Vagina (tissue), 2 donors: ENCODE measurements around the gene PRKCB. TPM values are rescaled to one million over a fixed set of nuclear protein-coding genes. Genes with fewer than 3 reads are reported as not detected.
A peak's percentile ranks its signal among the peaks of the same experiment; 100 is the strongest.

Experiments
- DNase-seq, 2 donors: peaks; one replicate each; pipeline ENCODE4 v3.0.0-alpha.2; 2017; ENCODE audit errors: extremely low spot score in 2 of 2
- H3K27ac ChIP-seq: fragments of 200-600 bp; sonication (generic); one replicate; pipeline ENCODE4 v1.5.1; 2019
- H3K27me3 ChIP-seq: fragments of 200-600 bp; sonication (generic); one replicate; pipeline ENCODE4 v1.5.1; 2019
- H3K36me3 ChIP-seq, 2 donors: fragments of 200-600 bp; sonication (generic); one replicate each; pipeline ENCODE4 v1.5.1; 2017 to 2019
- H3K4me1 ChIP-seq: fragments of 200-600 bp; sonication (generic); one replicate; pipeline ENCODE4 v1.5.1; 2019
- H3K4me3 ChIP-seq, 2 donors: fragments of 200-600 bp; sonication (generic); 1 replicate in 1 of 2; 2 replicates in 1 of 2; pipeline ENCODE4 v1.5.1; 2016 to 2019
- H3K9me3 ChIP-seq: fragments of 200-600 bp; sonication (generic); one replicate; pipeline ENCODE4 v1.5.1; 2019
- POLR2A ChIP-seq, 2 donors: fragments of 450-650 bp; IDR thresholded peaks; one replicate each; pipeline ENCODE4 v1.6.1; 2017; ENCODE audit warnings: antibody characterized with exemption in 2 of 2, mild to moderate bottlenecking in 2 of 2, moderate library complexity in 2 of 2
- POLR2AphosphoS5 ChIP-seq, 2 donors: sonication (generic); formaldehyde crosslinking; IDR thresholded peaks; one replicate each; pipeline ENCODE4 v1.9.0; 2017; ENCODE audit warnings: antibody characterized with exemption in 2 of 2, mild to moderate bottlenecking in 2 of 2, low read depth in 1 of 2; ENCODE audit not compliant: insufficient read depth in 1 of 2
- intact Hi-C: fragments of 100-400 bp; cut with DNase I; formaldehyde crosslinking; loops from one replicate; pipeline ENCODE4 v1.15.1; 2023
- total RNA-seq: library from RNA; depleted of rRNA; stranded (reverse); fragments of >200 nt; gene quantifications from one replicate; pipeline ENCODE4 v1.2.3, GENCODE V29; 2016
- TF ChIP-seq, protein P1 (sequence below), 3 experiments: fragments of 450-650 bp in 2 of 3; fragments of 200-600 bp in 1 of 3; sonication (generic) in 1 of 3; IDR thresholded peaks; one replicate each; pipeline ENCODE4 v1.5.1; 2017 to 2019; ENCODE audit warnings: antibody characterized with exemption in 3 of 3, mild to moderate bottlenecking in 2 of 3, moderate library complexity in 2 of 3

The PRKCB gene
- total RNA-seq, 1 donor from 2014 or later = 9.1 TPM

GRCh38 chr16:23863511-23864422 lies 28.0 kb downstream of the PRKCB start:
- DNase-seq = no peak
- TF ChIP-seq, protein P1, sequence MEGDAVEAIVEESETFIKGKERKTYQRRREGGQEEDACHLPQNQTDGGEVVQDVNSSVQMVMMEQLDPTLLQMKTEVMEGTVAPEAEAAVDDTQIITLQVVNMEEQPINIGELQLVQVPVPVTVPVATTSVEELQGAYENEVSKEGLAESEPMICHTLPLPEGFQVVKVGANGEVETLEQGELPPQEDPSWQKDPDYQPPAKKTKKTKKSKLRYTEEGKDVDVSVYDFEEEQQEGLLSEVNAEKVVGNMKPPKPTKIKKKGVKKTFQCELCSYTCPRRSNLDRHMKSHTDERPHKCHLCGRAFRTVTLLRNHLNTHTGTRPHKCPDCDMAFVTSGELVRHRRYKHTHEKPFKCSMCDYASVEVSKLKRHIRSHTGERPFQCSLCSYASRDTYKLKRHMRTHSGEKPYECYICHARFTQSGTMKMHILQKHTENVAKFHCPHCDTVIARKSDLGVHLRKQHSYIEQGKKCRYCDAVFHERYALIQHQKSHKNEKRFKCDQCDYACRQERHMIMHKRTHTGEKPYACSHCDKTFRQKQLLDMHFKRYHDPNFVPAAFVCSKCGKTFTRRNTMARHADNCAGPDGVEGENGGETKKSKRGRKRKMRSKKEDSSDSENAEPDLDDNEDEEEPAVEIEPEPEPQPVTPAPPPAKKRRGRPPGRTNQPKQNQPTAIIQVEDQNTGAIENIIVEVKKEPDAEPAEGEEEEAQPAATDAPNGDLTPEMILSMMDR (IDR thresholded peaks at IDR 0.05) = no peak
- no peak for TF ChIP-seq POLR2AphosphoS5 (IDR thresholded peaks at IDR 0.05; ENCODE audit: insufficient read depth in 1 of 2, low read depth in 1 of 2)
- TF ChIP-seq POLR2A (IDR thresholded peaks at IDR 0.05) = no peak
- intact Hi-C loops = no loop called here
- Histone ChIP-seq H3K36me3 (no peaks in the 10 kb centered on the region), H3K27ac (peak overlapping the region; percentile 50), H3K4me3 (peak overlapping the region; percentile 6 to 21), H3K27me3 (no peaks in the 10 kb centered on the region), H3K9me3 (no peaks in the 10 kb centered on the region), H3K4me1 (peaks cover 3% of the 10 kb centered on the region)

DNA sequence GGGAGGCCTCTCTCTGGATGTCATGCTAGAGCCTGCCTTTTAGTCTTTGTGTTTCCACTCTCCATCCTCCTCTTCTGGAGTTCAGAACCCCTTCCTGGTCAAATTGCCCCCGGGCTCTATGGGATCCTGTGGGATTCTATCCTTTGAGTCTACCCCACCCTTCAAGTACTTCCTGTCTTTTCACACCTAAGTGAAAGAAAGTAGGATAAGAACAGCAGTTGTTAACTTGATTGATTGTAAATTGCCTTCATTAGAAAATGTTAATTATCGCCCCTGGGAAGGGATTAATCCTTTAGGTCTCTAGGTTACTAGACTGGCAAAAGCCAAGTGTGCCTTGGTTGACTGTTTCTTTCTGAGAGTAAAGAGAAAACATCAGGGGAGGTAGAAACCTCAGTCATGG lies 30.1 kb downstream of the PRKCB start:
- Histone ChIP-seq H3K36me3 (no peaks in the 10 kb centered on the region), H3K4me3 (no peak overlapping the region), H3K9me3 (no peaks in the 10 kb centered on the region), H3K27me3 (no peaks in the 10 kb centered on the region), H3K27ac (no peak overlapping the region), H3K4me1 (no peaks in the 10 kb centered on the region)
- intact Hi-C loops = no loop called here
- TF ChIP-seq POLR2A (IDR thresholded peaks at IDR 0.05) = no peak
- TF ChIP-seq, protein P1 (IDR thresholded peaks at IDR 0.05) = no peak
- TF ChIP-seq POLR2AphosphoS5 (IDR thresholded peaks at IDR 0.05; ENCODE audit: insufficient read depth in 1 of 2, low read depth in 1 of 2) = no peak
- no peak for DNase-seq

- intact Hi-C loops = no loop called here
- no peak for DNase-seq
- TF ChIP-seq POLR2A (IDR thresholded peaks at IDR 0.05) = no peak
- TF ChIP-seq, protein P1 (IDR thresholded peaks at IDR 0.05) = no peak
- no peak for TF ChIP-seq POLR2AphosphoS5 (IDR thresholded peaks at IDR 0.05; ENCODE audit: insufficient read depth in 1 of 2, low read depth in 1 of 2)
Measured at GRCh38 chr16:23866621-23867020, 30.8 kb downstream of the PRKCB start.

GRCh38 chr16:23867566-23867965 lies 31.8 kb downstream of the PRKCB start:
- Histone ChIP-seq H3K4me3 (no peak overlapping the region), H3K36me3 (no peaks in the 10 kb centered on the region), H3K27me3 (no peaks in the 10 kb centered on the region), H3K9me3 (no peaks in the 10 kb centered on the region), H3K27ac (no peak overlapping the region), H3K4me1 (no peaks in the 10 kb centered on the region)
- DNase-seq = no peak
- TF ChIP-seq POLR2AphosphoS5 (IDR thresholded peaks at IDR 0.05; ENCODE audit: insufficient read depth in 1 of 2, low read depth in 1 of 2) = no peak
- TF ChIP-seq, protein P1 (IDR thresholded peaks at IDR 0.05) = no peak
- TF ChIP-seq POLR2A (IDR thresholded peaks at IDR 0.05) = no peak
- intact Hi-C loops = no loop called here

More at GRCh38 chr16:23866621-23867020, 30.8 kb downstream of the PRKCB start:
- no peak overlapping the region for H3K4me3 ChIP-seq
- no peak overlapping the region for H3K27ac ChIP-seq
- no peaks in the 10 kb centered on the region for H3K36me3 ChIP-seq
- H3K4me1 ChIP-seq = no peaks in the 10 kb centered on the region
- H3K9me3 ChIP-seq = no peaks in the 10 kb centered on the region
- no peaks in the 10 kb centered on the region for H3K27me3 ChIP-seq

DNA sequence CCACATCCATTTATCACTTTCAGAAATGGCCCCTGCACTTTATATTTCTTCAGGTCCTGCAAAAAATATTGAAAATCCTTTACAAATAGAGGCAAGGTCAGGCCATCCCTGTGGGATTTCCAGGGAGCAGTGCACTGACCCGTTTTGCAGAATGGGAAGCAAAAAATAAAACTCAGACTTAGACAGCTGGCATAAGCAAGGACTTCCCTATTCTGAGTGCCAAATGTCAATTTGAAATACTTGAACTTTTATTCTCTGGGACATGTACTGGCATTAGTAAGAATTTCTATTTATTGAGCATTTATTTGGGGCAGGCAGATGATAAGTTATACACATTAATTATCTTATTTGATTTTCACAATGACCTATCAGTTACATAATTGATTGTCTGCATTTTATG lies 32.4 kb downstream of the PRKCB start:
- TF ChIP-seq, protein P1 (IDR thresholded peaks at IDR 0.05) = no peak
- TF ChIP-seq POLR2A (IDR thresholded peaks at IDR 0.05) (no peak), POLR2AphosphoS5 (IDR thresholded peaks at IDR 0.05; ENCODE audit: insufficient read depth in 1 of 2, low read depth in 1 of 2) (no peak)
- no peaks in the 10 kb centered on the region for H3K4me1 ChIP-seq
- no peak overlapping the region for H3K4me3 ChIP-seq
- no peaks in the 10 kb centered on the region for H3K36me3 ChIP-seq
- no peak for DNase-seq
- H3K9me3 ChIP-seq = no peaks in the 10 kb centered on the region
- no peaks in the 10 kb centered on the region for H3K27me3 ChIP-seq
- H3K27ac ChIP-seq = no peak overlapping the region
- intact Hi-C loops = no loop called here
